ENCODE measurements around the gene SMAD4. TPM values are rescaled to one million over a fixed set of nuclear protein-coding genes. Genes with fewer than 3 reads are reported as not detected.

SMAD4 gene
- total RNA-seq, 1 experiment from 2014 or later: 96.7 TPM

DNA sequence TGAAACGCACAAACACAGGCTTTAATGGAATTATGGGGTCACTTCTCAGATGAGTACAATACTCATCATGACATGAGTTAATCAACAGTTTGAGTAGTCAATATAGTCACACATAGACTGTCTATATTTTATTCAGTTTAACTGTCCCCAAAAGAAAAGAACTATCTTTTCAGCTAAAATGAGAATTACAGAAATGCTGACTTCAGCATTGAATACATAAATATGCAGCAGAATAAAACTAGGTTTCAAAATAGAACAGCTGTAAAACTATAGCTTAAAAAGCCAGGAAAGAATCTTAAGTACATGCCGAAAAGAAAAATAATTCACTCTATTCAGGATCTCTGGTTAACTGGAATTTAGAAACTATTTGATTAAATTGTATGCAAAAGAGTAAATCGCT, 30.0 kb downstream of the SMAD4 start:
- TF ChIP-seq, protein P1, sequence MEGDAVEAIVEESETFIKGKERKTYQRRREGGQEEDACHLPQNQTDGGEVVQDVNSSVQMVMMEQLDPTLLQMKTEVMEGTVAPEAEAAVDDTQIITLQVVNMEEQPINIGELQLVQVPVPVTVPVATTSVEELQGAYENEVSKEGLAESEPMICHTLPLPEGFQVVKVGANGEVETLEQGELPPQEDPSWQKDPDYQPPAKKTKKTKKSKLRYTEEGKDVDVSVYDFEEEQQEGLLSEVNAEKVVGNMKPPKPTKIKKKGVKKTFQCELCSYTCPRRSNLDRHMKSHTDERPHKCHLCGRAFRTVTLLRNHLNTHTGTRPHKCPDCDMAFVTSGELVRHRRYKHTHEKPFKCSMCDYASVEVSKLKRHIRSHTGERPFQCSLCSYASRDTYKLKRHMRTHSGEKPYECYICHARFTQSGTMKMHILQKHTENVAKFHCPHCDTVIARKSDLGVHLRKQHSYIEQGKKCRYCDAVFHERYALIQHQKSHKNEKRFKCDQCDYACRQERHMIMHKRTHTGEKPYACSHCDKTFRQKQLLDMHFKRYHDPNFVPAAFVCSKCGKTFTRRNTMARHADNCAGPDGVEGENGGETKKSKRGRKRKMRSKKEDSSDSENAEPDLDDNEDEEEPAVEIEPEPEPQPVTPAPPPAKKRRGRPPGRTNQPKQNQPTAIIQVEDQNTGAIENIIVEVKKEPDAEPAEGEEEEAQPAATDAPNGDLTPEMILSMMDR (IDR thresholded peaks at IDR 0.05; ENCODE audit: unreplicated experiment): no peak
- no peaks in the 10 kb centered on the region for H3K4me1 Mint-ChIP-seq (ENCODE audit: low read depth, unreplicated experiment)
- peaks cover 28% of the 10 kb centered on the region for H3K36me3 Mint-ChIP-seq (ENCODE audit: insufficient read depth, unreplicated experiment)
- H3K9me3 Mint-ChIP-seq (ENCODE audit: low read depth, unreplicated experiment): no peaks in the 10 kb centered on the region
- H3K27ac Mint-ChIP-seq (ENCODE audit: unreplicated experiment): no peak overlapping the region
- H3K27me3 Mint-ChIP-seq (ENCODE audit: unreplicated experiment): no peaks in the 10 kb centered on the region
- CTCF ChIA-PET: no interaction called here
- BruUV-seq (replicated peaks): no TSS peak
- no peak for DNase-seq
- H3K4me3 Mint-ChIP-seq (ENCODE audit: low read depth, unreplicated experiment): no peak overlapping the region
- intact Hi-C loops (cut with micrococcal nuclease; ENCODE audit: unreplicated experiment): no loop called here

DNA sequence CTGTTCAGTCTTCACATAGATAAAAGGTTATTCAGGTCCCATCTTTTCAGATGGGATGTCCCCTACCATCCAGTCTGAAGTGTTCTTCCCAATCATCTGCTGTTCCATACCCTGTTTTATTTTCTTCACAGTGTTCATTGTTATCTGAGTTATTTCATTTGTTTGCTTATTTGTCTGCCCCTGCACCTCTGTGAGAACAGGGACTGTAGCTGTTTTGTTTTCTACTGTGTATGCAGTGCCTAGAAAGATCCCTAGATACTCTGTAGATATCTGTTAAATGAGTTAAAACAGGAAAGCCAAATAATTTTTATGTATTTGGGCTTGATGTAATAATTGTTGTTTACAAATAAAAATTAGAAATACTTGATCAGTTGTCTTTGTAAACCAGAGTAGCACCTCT, 34.2 kb downstream of the SMAD4 start:
- BruUV-seq (replicated peaks): no TSS peak
- Mint-ChIP-seq H3K9me3 (ENCODE audit: low read depth, unreplicated experiment) (no peaks in the 10 kb centered on the region), H3K4me3 (ENCODE audit: low read depth, unreplicated experiment) (no peak overlapping the region), H3K27me3 (ENCODE audit: unreplicated experiment) (no peaks in the 10 kb centered on the region), H3K4me1 (ENCODE audit: low read depth, unreplicated experiment) (peaks cover 8% of the 10 kb centered on the region), H3K27ac (ENCODE audit: unreplicated experiment) (peak overlapping the region; percentile 52), H3K36me3 (ENCODE audit: insufficient read depth, unreplicated experiment) (peaks cover 19% of the 10 kb centered on the region)
- TF ChIP-seq, protein P1 (IDR thresholded peaks at IDR 0.05; ENCODE audit: unreplicated experiment): no peak
- no peak for DNase-seq
- intact Hi-C loops (cut with micrococcal nuclease; ENCODE audit: unreplicated experiment): no loop called here
- CTCF ChIA-PET: no interaction called here

DNA sequence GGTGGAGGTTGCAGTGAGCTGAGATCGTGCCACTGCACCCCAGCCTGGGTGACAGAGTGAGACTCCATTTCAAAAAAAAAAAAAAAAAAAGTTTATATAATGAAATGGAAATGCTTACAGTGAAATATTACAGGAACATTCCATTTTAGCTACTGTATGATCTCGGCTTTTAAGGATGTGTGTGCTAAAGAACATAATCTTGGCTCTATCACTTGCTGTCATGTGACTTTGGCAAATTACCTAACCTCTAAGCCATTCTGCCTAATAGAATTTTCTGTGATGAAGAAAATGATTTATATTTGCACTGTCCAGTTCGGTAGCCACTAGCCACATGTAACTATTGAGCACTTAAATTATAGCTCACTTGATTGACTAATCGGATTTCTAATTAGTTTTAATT, 36.3 kb downstream of the SMAD4 start:
- peaks cover 16% of the 10 kb centered on the region for H3K36me3 Mint-ChIP-seq (ENCODE audit: insufficient read depth, unreplicated experiment)
- BruUV-seq (replicated peaks): no TSS peak
- no peaks in the 10 kb centered on the region for H3K9me3 Mint-ChIP-seq (ENCODE audit: low read depth, unreplicated experiment)
- H3K27ac Mint-ChIP-seq (ENCODE audit: unreplicated experiment): no peak overlapping the region
- no peaks in the 10 kb centered on the region for H3K27me3 Mint-ChIP-seq (ENCODE audit: unreplicated experiment)
- peaks cover 8% of the 10 kb centered on the region for H3K4me1 Mint-ChIP-seq (ENCODE audit: low read depth, unreplicated experiment)
- no peak overlapping the region for H3K4me3 Mint-ChIP-seq (ENCODE audit: low read depth, unreplicated experiment)
- no peak for DNase-seq
- TF ChIP-seq, protein P1 (IDR thresholded peaks at IDR 0.05; ENCODE audit: unreplicated experiment): no peak
- CTCF ChIA-PET: interaction anchor here (1.2 kb wide), 1 partner anchor 18 kb away, joined by 3 read pairs; no protein-coding TSS in a partner anchor
- intact Hi-C loops (cut with micrococcal nuclease; ENCODE audit: unreplicated experiment): no loop called here

DNA sequence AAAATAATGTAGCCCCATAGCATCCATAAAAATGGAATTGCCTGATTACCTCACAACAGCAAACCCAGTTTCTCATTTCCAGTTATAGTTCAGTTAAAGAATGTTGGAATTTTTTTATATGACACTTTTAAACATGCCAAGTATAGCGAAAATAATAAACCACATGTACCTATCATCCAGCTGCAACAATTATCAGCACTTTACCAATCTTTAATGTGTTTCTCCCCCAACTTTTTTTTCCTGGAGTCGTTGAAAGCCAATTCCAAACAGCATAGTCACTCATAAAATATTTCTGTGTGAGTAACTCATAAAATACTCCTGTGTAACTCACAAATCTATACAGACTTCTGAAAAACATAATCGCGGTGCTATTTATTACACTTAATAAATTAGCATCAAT, 38.1 kb downstream of the SMAD4 start:
- H3K4me3 Mint-ChIP-seq (ENCODE audit: low read depth, unreplicated experiment): no peak overlapping the region
- no peaks in the 10 kb centered on the region for H3K27me3 Mint-ChIP-seq (ENCODE audit: unreplicated experiment)
- no peaks in the 10 kb centered on the region for H3K9me3 Mint-ChIP-seq (ENCODE audit: low read depth, unreplicated experiment)
- peak overlapping the region; percentile 66 for H3K27ac Mint-ChIP-seq (ENCODE audit: unreplicated experiment)
- peaks cover 8% of the 10 kb centered on the region for H3K4me1 Mint-ChIP-seq (ENCODE audit: low read depth, unreplicated experiment)
- intact Hi-C loops (cut with micrococcal nuclease; ENCODE audit: unreplicated experiment): no loop called here
- H3K36me3 Mint-ChIP-seq (ENCODE audit: insufficient read depth, unreplicated experiment): peaks cover 16% of the 10 kb centered on the region
- DNase-seq: no peak
- TF ChIP-seq, protein P1 (IDR thresholded peaks at IDR 0.05; ENCODE audit: unreplicated experiment): no peak
- no TSS peak for BruUV-seq (replicated peaks)
- CTCF ChIA-PET: no interaction called here
